Measurements from ENCODE around the gene TXLNA. TPM values are rescaled to one million over a fixed set of nuclear protein-coding genes. Genes with fewer than 3 reads are reported as not detected.

Gene TXLNA
- polyA plus RNA-seq, 1 donor (not counting 4 experiments of a cell fraction or from before 2014, with no cell fraction given) = 20.0 TPM

- no peak for FAIRE-seq
- Histone ChIP-seq H3K9ac (ENCODE audit: control insufficient read depth, extremely low read depth, insufficient read depth, low read length) (no peak overlapping the region), H3K4me1 (ENCODE audit: control insufficient read depth, extremely low read depth, insufficient read depth, low read length) (peaks cover 17% of the 10 kb centered on the region), H3K27ac (ENCODE audit: control insufficient read depth, insufficient read depth, low read length) (no peak overlapping the region), H3K9me1 (ENCODE audit: control insufficient read depth, extremely low read depth, insufficient read depth, low read length) (no peaks in the 10 kb centered on the region), H3K4me3 (ENCODE audit: control insufficient read depth in 2 of 3, extremely low read depth in 1 of 3, insufficient read depth in 2 of 3, low read depth in 1 of 3, low read length in 3 of 3) (no peak overlapping the region), H3K4me2 (ENCODE audit: control insufficient read depth, extremely low read depth, insufficient read depth, low read depth, low read length) (no peak overlapping the region), H3K36me3 (ENCODE audit: control insufficient read depth in 2 of 2, extremely low read depth in 1 of 2, insufficient read depth in 2 of 2, low read length in 2 of 2) (no peaks in the 10 kb centered on the region), H3K79me2 (ENCODE audit: control insufficient read depth, insufficient read depth, low read length) (no peaks in the 10 kb centered on the region), H3K27me3 (ENCODE audit: control insufficient read depth, extremely low read depth, insufficient read depth, low read length) (no peaks in the 10 kb centered on the region), H3K9me3 (ENCODE audit: control insufficient read depth, low read depth, low read length) (no peaks in the 10 kb centered on the region), H2AFZ (ENCODE audit: control insufficient read depth, low read length) (no peak overlapping the region), H4K20me1 (ENCODE audit: control insufficient read depth, extremely low read depth, insufficient read depth, low read length) (no peaks in the 10 kb centered on the region)
- dilution Hi-C loops (cut with MboI; ENCODE audit: extremely low pct_ligation_motif_present, low sequenced_read_pairs) = no loop called here
- DNase-seq (ENCODE audit: low read depth, low spot score) = no peak
- no peak for TF ChIP-seq EZH2 (IDR thresholded peaks at IDR 0.05; ENCODE audit: low read length)
- TF ChIP-seq CTCF (optimal IDR thresholded peaks at IDR 0.05 in 1 of 3, IDR thresholded peaks at IDR 0.05 in 1 of 3, conservative IDR thresholded peaks at IDR 0.05 in 1 of 3; ENCODE audit: extremely low read depth in 1 of 3, insufficient read depth in 2 of 3, low read length in 3 of 3) = no peak
Measured at GRCh38 chr1:32247452-32247851, 68.0 kb downstream of the TXLNA start.

Other genes with a start within 250 kb of the TXLNA start
- 130 to 368 TPM (median 228 TPM) in 3 replicates for gene PTP4A2, start 241.3 kb upstream of the TXLNA start, polyA plus RNA-seq
- gene KHDRBS1, start 165.8 kb upstream of the TXLNA start, polyA plus RNA-seq = 23.1 to 74.9 TPM (median 54.7 TPM) in 3 replicates
- gene TMEM39B, start 106.7 kb upstream of the TXLNA start, polyA plus RNA-seq = 6.8 to 11.7 TPM (median 7.3 TPM) in 3 replicates
- 34.6 to 43.1 TPM (median 42.6 TPM) in 3 replicates for gene KPNA6, start 71.6 kb upstream of the TXLNA start, polyA plus RNA-seq
- gene CCDC28B, start 20.9 kb downstream of the TXLNA start, polyA plus RNA-seq = 3.6 to 4.5 TPM (median 3.8 TPM) in 3 replicates
- 1.2 to 2.3 TPM (median 1.5 TPM) in 3 replicates for gene IQCC, start 26.0 kb downstream of the TXLNA start, polyA plus RNA-seq
- gene DCDC2B, start 29.4 kb downstream of the TXLNA start, polyA plus RNA-seq = not detected in 3 replicates
- gene TMEM234, start 42.7 kb downstream of the TXLNA start, polyA plus RNA-seq = 14.4 to 20.1 TPM (median 16.9 TPM) in 3 replicates
- gene EIF3I, start 42.7 kb downstream of the TXLNA start, polyA plus RNA-seq = 319 to 655 TPM (median 388 TPM) in 3 replicates
- 0.06 to 0.07 TPM in 2 of 3 replicates, not detected in the other for gene FAM167B, start 67.5 kb downstream of the TXLNA start, polyA plus RNA-seq
- gene LCK, start 71.6 kb downstream of the TXLNA start, polyA plus RNA-seq = 0.10 to 0.31 TPM (median 0.16 TPM) in 3 replicates
- gene HDAC1, start 112.4 kb downstream of the TXLNA start, polyA plus RNA-seq = 159 to 198 TPM (median 170 TPM) in 3 replicates
- gene MARCKSL1, start 156.6 kb downstream of the TXLNA start, polyA plus RNA-seq = 8.5 to 23.8 TPM (median 11.6 TPM) in 3 replicates
- gene FAM229A, start 182.8 kb downstream of the TXLNA start, polyA plus RNA-seq = 0.50 to 2.4 TPM (median 1.1 TPM) in 3 replicates
- gene TSSK3, start 182.9 kb downstream of the TXLNA start, polyA plus RNA-seq = 0.05 to 0.16 TPM (median 0.14 TPM) in 3 replicates
- 37.1 to 51.8 TPM (median 38.1 TPM) in 3 replicates for gene BSDC1, start 214.8 kb downstream of the TXLNA start, polyA plus RNA-seq

Measured in keratinocyte (primary cell).